ENCODE data around the gene ATOH8.

The ATOH8 gene

DNA sequence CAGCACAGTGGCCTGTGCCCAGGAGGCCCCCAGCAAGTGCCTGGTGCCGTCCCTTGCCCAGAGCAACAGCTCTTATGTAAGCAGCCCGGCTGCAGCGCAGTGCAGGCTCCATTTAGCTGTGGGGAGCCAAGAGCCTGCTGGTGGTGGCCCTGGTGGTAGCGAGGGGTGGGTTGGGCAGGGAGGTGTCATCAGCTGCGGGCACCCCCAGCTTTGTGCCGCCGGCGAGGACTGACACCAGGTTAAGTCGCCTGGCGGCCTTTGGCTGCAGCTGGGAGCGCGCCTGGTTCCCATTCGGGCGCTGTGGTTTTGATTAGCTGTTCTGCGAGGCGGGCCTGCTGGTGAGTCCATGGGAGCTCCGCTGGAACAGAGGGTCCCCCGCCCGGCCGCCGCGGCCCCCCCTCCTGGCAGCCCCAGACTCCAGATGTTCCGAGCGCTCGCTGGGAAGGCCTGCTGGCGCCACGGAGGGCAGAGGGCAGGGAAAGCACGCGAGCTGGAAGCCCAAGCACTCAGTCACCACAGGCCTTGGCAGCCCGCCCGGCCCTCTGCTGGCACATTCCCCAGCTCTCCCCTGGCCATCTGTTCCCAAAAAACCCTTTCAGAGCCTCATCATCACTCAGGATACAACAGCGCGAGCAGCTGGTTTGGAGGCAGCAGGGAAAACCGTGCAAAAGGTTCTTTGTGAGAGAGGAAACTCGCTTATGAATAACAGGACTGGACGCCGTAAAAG lies 18.4 kb downstream of the ATOH8 start:
- DNase-seq: peak; percentile 100

DNA sequence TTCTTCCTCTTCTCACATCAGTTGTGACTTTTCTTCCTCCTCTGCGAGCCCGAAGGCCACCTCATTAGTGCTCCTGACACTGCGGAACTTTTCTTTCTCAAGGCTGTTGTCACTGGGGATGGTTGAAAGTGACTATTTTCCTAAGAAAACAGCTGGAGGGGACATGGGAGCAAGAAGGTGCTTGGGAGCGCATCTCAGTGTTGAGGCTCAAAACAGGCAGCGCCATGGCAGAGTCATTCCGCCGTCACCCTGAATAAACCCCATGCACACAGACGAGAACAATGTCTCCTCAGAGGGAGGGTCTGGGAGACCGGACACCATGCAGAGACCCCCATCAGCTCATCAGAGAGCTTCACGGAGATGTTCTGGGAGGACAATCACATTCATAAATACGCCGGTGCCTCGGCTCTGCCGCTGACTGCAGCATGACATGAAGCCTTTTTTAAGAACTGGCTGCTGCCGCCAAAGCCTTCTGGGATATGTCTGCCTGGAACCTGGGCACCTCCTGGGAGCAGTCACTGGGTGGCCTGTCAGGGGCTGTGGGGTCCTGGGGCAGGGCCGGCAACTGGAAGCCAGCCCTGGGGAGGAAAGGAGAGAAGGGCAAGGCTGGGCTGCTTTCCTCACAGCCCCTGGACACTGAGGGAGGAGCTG lies 19.2 kb downstream of the ATOH8 start:
- no peak for DNase-seq

DNA sequence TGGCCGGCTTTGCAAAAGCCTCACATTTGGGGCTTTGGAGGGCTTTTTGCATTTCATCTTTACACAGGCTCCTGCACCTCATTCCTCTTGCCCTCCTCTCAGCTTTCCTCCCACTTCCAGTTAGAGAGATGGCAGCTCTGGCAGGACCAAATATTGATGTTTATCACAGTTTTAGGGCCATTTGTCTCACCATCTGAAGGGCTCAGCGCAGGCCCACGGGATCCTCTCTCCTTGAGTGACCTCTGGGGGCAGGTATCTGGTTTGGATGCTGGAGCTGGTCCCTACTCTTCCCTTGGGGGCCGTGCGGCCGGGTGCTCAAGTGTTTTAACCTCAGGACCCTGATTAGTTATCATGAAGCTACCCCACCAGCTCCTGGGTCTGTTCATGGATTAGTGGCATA lies 19.9 kb downstream of the ATOH8 start:
- DNase-seq: no peak

DNA sequence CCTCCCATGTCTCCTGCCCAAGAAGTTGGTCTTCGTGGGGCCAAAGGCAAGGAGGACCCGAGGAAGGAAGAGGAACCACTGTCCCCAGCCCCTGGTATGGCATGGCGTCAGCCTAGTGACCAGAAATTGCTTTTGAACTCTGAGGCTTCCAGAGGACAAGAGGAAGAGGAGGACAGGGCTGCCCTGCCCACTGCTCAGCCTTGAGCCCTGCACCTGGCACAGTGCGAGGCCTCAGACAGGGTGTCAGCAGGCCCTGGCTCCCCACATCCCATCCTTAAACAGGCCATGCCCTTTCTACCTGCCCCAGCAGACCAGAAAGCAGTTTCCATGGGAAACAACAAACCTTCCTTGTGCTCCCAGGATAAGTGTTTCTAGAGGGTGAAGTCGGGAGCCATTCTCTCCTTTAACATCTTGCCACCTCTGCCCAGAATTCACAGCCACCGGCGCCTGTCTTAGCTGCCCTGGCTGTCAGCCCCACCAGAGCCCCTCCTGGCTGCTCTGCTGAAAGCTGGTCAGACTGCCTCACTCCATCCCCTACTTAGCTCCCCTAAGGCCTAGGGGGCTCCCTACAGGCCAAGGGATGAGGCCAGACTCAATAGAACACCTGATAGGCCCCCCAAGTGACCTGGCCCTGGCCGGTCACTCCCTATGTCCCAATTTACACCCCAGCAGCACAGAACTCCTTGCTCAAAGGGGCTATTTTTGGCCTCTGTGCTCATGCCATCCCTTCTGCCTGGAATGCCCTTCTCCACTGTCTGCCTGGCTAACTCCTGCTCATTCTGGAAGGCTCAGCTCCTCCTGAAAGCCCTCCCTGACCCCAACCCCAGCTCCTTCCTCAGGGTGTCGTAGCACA lies 20.6 kb downstream of the ATOH8 start:
- DNase-seq: no peak

DNA sequence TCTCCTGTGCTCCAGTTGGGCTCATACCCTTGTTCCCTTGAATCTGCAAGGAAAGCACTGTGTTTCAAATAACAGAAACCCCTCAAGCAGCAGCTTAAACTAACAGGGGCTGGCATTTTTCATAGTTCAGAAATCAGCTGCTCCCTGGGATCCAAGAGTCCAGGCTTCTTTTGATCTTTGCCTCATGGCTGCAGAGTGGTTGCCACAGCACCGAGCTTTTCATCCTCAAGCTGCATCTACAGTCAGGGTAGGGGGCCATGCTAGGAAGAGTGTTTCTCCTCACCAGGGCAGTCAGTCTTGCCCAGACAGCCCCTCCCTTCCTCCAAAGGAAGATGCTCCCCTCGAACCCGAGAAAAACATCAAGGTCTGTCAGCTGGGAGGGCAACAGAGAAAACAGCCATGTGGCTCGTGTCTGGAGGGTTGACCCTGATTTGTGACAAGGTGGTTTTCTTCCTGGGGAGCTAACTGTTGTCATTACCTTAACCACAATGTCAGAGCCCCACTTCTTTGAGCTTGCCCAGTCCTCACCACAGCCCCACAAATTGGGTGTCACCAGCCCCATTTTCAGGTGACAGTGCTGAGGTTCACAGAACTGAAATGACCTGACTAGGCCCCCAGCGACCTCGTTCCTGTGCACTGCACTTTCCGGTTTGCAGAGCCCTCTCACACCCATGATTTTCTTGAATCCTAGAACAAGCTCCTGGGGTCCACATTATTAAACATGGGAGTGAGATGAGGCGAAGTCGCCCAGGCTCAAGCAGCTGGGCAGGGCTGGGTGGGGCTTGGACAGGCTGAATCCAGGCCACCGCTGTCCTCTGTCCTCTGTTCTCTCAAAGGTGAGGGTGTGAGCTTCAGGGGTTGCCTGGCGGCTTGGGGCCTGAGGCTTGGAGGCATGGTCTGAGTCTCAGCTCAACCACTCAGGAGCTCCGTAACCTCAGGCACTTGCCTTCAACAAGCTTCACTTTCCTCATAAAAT lies 21.9 kb downstream of the ATOH8 start:
- no peak for DNase-seq

DNA sequence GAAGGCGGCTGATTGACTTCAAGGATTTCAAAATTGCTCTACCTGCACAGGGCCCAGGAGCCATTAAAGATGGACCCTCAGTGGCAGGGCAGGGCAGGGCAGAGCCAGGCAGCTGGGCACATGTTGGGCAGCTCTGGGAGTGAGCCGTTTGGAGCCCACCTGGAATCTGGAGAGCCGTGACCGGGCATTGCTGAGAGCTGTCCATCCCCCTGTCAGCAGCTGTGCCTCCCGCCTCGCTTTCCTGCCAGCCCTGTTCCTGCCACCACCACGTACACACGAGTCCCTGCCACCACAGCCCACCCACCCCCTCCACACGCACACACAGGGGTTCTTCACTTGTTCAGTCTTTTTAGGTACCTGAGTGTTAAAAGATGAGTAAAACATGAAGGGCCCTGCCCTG lies 22.9 kb downstream of the ATOH8 start:
- no peak for DNase-seq

DNA sequence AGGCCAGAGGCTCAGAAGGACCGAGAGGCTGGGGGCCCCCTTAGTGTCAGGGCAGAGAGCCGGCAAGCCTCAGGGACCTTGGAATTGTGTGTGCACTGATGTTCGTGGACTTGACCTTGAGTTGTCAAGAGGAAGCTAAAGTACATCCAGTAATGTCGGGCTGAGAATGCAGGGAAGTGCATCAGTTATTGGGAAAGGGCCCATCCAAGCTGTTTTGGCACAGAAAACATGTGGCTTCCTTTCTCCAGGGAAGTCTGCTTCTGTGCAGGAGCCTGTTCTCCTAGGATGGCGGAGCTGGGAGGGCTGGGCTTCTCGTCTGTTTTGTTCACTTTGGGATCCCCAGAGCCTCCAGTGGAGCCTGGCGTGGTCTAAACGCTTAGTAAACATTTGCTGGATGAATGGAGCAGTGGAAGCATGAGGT lies 23.7 kb downstream of the ATOH8 start:
- DNase-seq: no peak

DNA sequence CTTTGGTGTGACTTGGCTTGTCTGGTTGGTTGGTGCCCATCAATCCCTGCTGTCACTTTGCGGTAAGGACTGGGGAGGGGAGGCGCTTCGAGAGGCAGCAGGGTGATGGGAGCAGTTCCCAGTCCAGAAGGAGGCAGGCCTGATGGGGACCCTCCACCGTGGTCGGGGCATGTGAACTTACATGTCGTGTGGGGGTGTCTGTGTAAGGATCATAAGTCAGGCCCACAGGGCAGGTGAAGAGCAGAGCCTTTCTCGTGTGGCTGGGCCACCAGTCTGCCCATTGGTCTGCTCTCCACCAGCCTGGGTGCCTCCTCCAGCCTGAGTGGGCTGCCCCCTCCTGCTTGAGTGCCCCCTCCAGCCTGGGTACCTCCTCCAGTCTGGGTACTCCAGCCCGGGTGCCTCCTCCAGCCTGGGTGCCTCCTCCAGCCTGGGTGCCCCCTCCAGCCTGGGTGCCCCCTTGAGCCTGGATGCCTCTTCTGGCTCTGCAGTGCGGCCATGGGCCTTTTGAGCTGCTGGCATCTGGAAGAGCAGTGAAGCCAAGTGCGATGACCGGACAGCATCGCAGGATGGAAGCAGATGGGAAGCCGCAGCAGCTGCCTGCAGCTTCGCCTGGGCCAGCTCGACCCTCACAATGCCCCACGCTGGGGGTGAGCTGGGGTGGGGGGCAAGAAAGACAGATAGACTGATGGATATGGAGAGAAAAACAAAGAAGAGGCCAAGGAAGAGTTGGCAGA lies 25.0 kb downstream of the ATOH8 start:
- DNase-seq: no peak

DNA sequence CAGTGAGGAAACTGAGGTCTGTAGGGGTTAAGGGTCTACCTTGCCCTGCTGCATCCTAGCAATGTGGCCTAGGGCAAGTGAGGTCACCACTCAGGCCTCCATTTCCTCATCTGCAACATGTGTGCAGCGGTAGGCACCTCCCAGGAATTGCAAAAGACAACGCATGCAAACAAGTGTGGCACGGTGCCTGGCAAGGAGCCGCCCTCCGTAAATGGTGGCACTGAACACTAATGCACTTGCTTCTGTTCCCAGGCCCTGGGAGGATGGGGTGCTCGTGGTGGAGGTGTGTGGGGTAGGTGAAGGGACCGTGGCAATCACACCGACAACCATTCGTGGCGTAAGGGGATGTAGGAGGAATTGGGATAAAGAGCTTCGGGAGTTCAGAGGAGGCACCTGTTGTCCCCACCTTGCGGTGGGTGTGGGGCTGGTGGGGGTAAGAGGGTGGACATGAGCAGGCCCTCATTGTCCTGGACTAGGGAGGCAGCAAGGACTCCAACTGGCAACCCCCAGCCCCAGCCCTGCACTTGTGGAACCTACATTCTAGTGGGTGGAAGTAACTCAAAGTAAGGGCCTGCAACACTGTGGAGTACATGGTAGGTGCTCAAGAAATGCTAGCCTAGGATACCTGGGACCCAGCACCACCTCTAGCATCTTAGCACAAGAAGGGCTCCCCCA lies 26.0 kb downstream of the ATOH8 start:
- DNase-seq: no peak

DNA sequence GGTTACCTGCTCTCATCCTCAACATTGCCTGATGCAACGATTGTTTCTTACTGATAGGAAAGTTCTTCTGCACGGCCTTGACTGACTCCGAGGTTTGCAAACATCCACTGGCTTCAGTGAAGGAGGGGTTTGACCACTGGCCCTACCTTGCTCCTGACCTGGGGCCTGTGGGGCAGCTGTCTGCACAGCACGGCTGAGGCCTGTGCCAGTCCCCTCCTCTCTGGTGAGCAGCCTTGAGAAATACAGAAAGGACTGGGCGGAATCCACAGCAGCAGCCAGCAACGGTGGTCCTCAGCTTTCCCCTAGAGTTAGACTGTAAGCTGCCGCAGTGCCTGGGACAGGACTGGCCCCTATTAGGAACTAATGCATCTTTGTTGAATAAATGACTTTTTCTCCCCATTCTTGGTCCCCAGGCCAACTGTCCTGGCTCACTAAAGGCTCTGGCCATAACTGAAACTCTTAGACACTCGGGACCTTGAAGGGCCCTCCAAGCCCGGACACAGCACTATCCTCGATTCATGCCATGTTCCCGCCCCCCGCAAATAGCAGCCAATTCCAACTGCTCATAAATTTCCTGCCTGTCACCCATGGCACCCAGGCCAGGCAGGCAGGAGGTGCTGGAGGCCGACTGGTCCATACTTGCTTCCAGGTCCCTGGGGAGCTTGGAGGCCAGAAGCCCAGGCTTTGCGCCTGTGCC lies 26.7 kb downstream of the ATOH8 start:
- no peak for DNase-seq

DNA sequence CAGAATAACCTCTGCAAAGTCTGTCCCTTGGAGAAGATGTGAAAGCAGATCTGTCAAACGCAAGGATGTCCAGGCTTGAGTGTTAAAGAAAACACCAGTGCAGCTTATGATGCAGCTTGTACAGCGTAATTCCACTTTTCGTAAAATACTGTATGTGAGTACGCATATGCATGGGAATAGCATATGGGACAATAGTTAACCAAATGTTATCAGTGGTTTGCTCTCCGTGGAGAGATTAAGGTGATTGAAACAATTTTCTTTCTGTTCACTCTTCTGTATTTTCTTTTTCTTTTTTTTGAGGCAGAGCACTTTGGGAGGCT lies 27.2 kb downstream of the ATOH8 start:
- DNase-seq: no peak

DNA sequence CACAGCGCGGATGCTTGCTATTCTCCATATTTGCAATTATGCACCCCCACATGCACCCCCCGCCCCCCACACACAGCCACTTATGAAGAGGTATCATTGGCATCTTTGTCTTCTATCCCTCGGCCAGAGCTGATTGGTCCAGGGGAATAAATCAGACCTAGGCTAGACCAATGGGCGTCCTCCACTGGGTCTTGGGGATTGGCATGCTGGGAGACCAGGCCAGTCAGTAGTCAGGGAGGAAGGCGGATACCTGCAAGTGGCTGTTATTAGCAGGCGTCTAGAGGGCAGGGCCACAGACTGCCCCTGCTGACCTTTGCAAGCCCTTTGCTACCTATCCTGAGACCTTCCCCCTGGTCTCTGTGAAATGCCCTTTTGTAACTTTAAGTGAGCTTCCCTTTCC lies 30.0 kb downstream of the ATOH8 start:
- no peak for DNase-seq

DNA sequence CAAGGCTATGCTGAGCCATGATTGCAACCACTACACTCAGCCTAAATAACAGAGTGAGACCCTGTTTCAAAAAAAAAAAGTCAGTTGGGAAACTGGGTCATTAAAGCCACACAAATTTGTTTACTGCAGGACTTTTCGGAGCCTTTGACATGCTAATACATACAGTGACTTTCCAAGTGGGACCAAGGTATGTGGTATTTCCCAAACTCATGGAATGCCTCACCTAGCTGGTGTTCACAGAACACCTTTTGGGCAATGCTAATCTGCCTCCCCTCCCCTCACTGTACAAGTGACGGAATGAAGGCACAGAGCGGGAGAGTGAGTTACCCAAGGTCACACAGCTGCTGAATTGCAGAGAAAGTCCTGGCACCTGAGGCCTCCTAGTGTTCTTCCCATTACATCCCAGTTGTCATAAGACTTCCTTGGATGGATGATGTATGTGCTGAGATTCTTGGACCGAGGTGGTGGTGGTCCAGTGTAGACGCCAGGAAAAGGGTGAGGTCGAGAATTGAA lies 30.7 kb downstream of the ATOH8 start:
- no peak for DNase-seq

DNA sequence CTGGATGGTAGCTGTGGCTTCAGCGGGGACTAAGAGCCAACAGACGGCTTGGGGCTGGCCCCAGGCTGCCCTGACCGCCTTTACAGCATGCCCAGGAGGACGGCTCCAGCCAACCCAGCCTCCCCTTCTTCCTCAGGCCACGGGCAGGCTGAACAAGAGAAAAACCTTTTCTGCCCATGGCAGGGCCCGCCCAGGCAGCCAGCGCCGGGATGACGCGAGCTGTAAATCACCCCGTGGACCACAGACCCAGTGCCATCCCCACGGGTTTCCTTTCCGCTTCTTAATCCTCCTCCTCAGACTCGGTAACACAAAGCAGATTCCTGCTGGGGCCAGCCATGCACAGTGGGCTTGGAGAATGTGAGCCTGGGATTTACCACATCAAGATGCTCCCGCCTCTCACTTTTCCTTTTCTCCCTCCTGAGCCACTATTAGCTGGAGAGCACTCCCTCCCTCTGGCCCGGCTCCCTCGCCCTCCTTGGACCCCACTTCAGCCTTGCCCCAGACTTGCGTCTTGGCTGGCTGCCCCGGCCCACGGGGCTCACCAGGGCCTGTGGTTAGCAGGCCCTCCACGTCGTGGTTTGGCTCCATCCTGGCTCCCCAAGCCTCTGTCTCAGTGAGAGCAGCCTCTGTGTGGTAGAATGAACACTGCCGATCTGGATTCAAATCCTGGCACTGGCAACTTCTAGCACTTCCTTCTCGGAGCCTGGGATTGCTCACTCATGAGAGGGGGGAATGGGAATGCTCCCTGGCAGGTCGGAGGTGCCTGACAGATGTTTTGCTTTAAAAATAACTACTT lies 31.4 kb downstream of the ATOH8 start:
- peak; percentile 99 for DNase-seq

DNA sequence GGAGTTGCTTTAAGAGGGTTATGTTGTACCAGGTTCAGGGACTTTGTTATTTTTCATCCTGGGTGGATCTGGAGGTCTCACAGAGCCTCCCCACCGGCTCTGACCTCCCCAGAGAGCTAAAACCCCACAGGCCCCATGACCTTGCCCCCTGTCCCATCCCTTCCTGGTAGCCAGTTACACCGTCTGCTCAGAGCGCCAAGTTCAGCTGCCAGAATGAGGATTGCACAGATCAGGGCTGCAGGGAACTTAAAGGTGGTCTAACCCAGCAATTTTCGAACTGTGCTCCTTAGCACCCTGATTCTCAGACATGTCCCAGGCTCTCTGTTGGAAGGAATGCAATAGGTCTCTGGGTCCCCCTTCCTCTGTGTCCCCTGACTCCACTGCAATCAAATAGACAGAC lies 32.1 kb downstream of the ATOH8 start:
- no peak for DNase-seq

DNA sequence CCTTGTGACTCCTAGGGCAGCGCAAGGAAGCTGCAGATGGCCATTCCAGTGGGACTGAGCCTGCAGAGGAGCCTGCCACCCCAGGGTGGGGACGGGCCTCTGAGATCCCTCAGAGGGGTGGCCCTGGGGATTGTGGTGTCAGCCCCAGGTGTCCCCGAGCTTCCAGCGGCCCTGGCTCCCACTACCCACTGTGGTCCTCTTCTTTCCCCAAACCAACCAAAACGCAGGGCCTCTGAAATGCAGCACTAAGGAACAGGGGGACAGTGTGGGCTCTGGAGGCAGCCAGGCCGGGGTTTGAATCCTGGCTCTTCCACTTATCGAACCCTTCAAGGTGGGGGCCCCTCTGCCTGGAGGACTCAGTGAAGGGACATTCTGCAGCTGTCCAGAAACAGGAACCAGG lies 32.7 kb downstream of the ATOH8 start:
- DNase-seq: no peak

DNA sequence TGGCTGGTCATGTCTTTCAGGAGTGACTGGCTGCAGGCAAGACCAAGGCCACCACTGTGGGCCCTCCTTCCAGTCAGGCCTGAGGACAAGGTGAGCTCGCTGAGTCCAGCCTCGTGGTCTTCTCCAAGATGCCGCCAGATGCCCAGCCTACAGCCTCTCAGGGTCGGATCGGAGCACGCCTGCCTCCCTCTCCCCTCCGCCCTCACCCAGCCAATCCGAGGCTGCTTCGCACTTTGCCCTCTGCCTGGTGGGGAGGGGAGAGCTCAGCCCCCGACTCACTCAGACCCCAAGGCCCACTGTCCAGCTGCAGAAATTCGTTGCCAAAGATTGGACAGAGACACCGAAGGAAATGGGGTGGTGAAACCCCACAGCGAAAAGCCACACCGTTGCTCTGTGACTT lies 33.1 kb downstream of the ATOH8 start:
- no peak for DNase-seq

DNA sequence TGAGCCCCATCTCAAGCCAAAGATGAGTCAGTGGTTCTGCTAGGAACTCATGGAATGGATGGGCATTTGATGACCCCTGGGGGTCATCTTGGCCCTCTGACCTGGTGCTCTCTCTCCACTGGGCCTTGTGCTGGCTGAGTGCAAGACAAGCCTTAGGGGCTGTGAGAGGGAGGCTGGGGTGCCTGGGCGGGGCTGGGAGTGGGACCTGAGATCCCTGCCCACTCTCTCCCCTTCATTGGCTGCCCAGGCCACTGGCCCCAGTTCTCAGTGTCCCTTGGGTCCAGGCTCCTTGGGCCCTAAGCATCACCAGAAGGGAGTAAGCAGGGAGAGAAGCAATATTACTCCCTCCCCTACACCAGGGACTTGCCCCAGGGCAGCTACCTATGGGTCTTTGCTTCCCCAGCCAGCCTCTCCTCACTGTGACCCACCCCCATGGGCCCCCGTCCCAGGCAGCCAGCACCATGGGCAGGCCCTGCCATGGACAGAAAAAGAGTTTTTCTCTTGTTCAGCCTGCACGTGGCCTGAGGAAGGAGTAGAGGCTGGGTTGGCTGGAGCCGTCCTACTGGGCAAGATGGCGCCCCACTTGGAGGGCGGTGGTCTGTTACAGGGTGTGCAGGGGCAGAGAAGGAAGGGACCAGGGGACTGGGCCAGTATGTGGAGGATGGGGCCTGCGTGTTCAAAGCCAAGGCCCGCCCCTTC lies 33.6 kb downstream of the ATOH8 start:
- no peak for DNase-seq

DNA sequence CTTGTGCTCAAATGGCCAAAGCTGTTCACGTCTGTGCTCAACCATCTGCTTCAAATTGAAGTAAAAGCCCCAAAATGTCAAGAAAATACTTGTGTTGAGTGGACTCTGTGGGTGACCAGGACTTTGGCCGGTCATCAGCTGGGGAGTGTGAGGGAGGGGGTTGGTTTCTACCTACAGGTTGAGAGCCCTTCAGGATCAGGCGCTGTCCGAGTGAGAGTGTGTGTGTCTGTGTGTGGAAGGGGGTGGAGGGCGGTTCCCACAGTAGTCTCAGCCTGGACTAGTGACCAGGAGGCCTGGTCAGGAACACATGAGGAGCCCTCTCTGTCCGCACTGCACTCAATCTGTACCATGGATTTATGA lies 34.2 kb downstream of the ATOH8 start:
- no peak for DNase-seq
